MM.1S (cell line): ENCODE data around the gene CTNNBL1.

Experiments used
- DNase-seq: peaks from one replicate; pipeline ENCODE4 v3.0.0-alpha.2; 2015
- H2AFZ ChIP-seq: fragments of 300-600 bp; sonication (generic); 2 replicates; pipeline ENCODE4 v1.6.0; 2016; ENCODE audit warnings: antibody characterized with exemption, low read length
- H3F3A ChIP-seq: fragments of 300-600 bp; sonication (generic); 2 replicates; pipeline ENCODE4 v1.6.1; 2016; ENCODE audit warnings: mild to moderate bottlenecking, antibody characterized with exemption, low read length, moderate library complexity, mixed read lengths; ENCODE audit not compliant: insufficient read depth
- H3K27ac ChIP-seq: fragments of 300-600 bp; sonication (generic); 2 replicates; pipeline ENCODE4 v1.5.1; 2016; ENCODE audit warnings: mild to moderate bottlenecking, low read length
- H3K27me3 ChIP-seq: fragments of 300-600 bp; sonication (generic); replicated peaks from 2 replicates; pipeline ENCODE4 v1.6.0; 2016; ENCODE audit warnings: low read length; ENCODE audit not compliant: insufficient read depth
- H3K36me3 ChIP-seq: fragments of 300-600 bp; sonication (generic); replicated peaks from 2 replicates; pipeline ENCODE4 v1.6.1; 2016; ENCODE audit warnings: mild to moderate bottlenecking, low read length, mixed read lengths; ENCODE audit not compliant: insufficient read depth
- H3K4me1 ChIP-seq: fragments of 300-600 bp; sonication (generic); 2 replicates; pipeline ENCODE4 v1.6.1; 2016; ENCODE audit warnings: low read length, mixed read lengths
- H3K4me2 ChIP-seq: fragments of 300-600 bp; sonication (generic); 2 replicates; pipeline ENCODE4 v1.6.0; 2016; ENCODE audit warnings: low read depth, low read length
- H3K4me3 ChIP-seq: fragments of 300-600 bp; sonication (generic); 2 replicates; pipeline ENCODE4 v1.5.1; 2016; ENCODE audit warnings: low read length, mixed read lengths
- H3K79me2 ChIP-seq: fragments of 300-600 bp; sonication (generic); 2 replicates; pipeline ENCODE4 v1.6.1; 2016; ENCODE audit warnings: mixed run types, low read length, mixed read lengths
- H3K9ac ChIP-seq: fragments of 300-600 bp; sonication (generic); 2 replicates; pipeline ENCODE4 v1.6.1; 2016; ENCODE audit warnings: low read length, mixed read lengths
- H3K9me2 ChIP-seq: fragments of 300-600 bp; sonication (generic); replicated peaks from 2 replicates; pipeline ENCODE4 v1.6.1; 2016; ENCODE audit warnings: mild to moderate bottlenecking, low read length, mixed read lengths; ENCODE audit not compliant: insufficient read depth
- H3K9me3 ChIP-seq: fragments of 300-600 bp; sonication (generic); replicated peaks from 2 replicates; pipeline ENCODE4 v1.6.1; 2016; ENCODE audit warnings: mild to moderate bottlenecking, low read length, mixed read lengths; ENCODE audit not compliant: insufficient read depth
- H4K20me1 ChIP-seq: fragments of 300-600 bp; sonication (generic); 2 replicates; pipeline ENCODE4 v1.6.1; 2016; ENCODE audit warnings: mild to moderate bottlenecking, low read length, moderate library complexity, mixed read lengths; ENCODE audit not compliant: insufficient read depth
- CTCF ChIP-seq: fragments of 300-600 bp; sonication (generic); IDR thresholded peaks from 2 replicates; pipeline ENCODE4 v1.5.1; 2016; ENCODE audit warnings: antibody characterized with exemption, low read length, mixed read lengths
- EZH2 ChIP-seq: fragments of 300-600 bp; sonication (generic); optimal IDR thresholded peaks from 2 replicates; pipeline ENCODE3; 2017; ENCODE audit warnings: low read depth, mild to moderate bottlenecking, antibody characterized with exemption, low read length, mixed read lengths
- EZH2phosphoT487 ChIP-seq: fragments of 300-600 bp; sonication (generic); IDR thresholded peaks from 2 replicates; pipeline ENCODE4 v1.6.1; 2018; ENCODE audit warnings: antibody characterized with exemption, low read length

Gene CTNNBL1

GRCh38 chr20:37882961-37883712 lies 189.3 kb downstream of the CTNNBL1 start:
- H3K9me3 ChIP-seq: no peaks in the 10 kb centered on the region
- H3K9ac ChIP-seq: no peak overlapping the region
- TF ChIP-seq EZH2phosphoT487: no peak
- no peak for TF ChIP-seq CTCF
- TF ChIP-seq EZH2: no peak
- no peaks in the 10 kb centered on the region for H4K20me1 ChIP-seq
- no peaks in the 10 kb centered on the region for H3F3A ChIP-seq
- H3K4me3 ChIP-seq: no peak overlapping the region
- no peaks in the 10 kb centered on the region for H3K36me3 ChIP-seq
- H3K27ac ChIP-seq: no peak overlapping the region
- no peaks in the 10 kb centered on the region for H3K79me2 ChIP-seq
- H3K9me2 ChIP-seq: no peaks in the 10 kb centered on the region
- no peak for DNase-seq
- no peaks in the 10 kb centered on the region for H3K27me3 ChIP-seq
- H3K4me1 ChIP-seq: no peaks in the 10 kb centered on the region
- H3K4me2 ChIP-seq: no peak overlapping the region
- H2AFZ ChIP-seq: no peak overlapping the region

DNA sequence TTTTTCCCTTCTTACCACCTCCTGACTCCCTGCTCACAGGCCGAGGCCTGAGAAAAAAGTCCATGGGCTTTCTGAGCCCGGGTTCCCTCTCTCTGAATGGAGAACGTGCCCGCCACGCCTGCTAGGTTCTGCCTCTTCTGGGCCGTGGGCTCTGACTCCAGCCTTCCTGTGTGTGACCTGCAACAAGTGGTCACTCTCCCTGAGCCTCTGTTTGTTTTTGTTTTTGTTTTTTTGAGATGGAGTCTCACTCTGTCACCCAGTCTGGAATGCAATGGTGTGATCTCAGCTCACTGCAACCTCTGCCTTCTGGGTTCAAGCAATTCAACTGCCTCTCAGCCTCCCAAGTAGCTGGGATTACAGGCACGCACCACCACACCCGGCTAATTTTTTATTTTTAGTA lies 191.2 kb downstream of the CTNNBL1 start:
- DNase-seq: no peak
- no peak overlapping the region for H3K4me2 ChIP-seq
- H3K27me3 ChIP-seq: no peaks in the 10 kb centered on the region
- no peaks in the 10 kb centered on the region for H3K79me2 ChIP-seq
- H3K36me3 ChIP-seq: no peaks in the 10 kb centered on the region
- no peaks in the 10 kb centered on the region for H3F3A ChIP-seq
- H3K4me1 ChIP-seq: no peaks in the 10 kb centered on the region
- H3K9me2 ChIP-seq: no peaks in the 10 kb centered on the region
- no peak overlapping the region for H3K9ac ChIP-seq
- no peak overlapping the region for H3K4me3 ChIP-seq
- TF ChIP-seq EZH2 (no peak), EZH2phosphoT487 (no peak), CTCF (no peak)
- H3K27ac ChIP-seq: no peak overlapping the region
- no peaks in the 10 kb centered on the region for H3K9me3 ChIP-seq
- no peak overlapping the region for H2AFZ ChIP-seq
- no peaks in the 10 kb centered on the region for H4K20me1 ChIP-seq

DNA sequence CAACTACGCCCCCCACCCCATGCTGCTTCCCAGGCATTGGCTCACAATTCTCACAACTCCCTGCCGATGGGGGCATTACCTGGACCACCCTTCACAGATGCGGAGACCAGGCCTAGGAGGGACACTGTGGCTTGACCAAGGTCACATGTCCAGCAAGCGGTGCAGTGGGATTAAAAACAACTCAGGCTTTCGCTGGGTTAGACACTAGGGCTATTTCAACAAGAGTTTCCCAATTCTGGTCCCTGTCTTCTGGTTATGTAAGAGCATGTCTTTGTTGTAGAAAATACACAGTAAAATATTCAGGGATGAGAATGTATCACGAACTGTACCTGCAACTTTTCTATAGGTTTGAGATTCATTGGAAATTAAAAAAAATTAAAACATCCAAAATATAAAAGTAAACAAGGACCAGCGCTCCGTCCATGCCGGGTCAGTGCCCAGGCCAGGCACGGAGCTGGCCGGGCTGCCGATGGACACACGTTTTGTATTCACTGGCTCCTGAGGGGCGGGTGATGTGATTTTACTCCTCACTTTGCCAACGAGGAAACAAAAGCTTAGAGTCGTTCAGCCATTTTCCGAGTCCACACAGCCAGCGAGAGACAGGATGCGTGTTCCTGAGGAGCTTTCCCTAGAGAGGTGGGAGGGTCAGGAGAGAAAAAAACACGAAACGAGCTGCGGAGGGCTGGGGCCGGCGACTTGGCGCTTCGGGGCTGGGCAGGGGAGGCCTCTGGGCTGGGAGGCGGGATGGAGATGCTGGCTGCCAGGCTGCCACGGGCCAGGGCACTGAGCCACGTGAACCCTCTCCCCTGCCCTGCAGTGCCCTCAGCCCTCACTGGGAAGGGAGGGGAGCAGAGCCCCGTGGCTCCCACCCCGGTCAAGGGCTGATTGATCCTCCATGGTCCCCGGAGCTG lies 192.0 kb downstream of the CTNNBL1 start:
- no peak overlapping the region for H3K9ac ChIP-seq
- H3K9me2 ChIP-seq: no peaks in the 10 kb centered on the region
- H3F3A ChIP-seq: no peaks in the 10 kb centered on the region
- no peaks in the 10 kb centered on the region for H4K20me1 ChIP-seq
- H2AFZ ChIP-seq: no peak overlapping the region
- H3K9me3 ChIP-seq: no peaks in the 10 kb centered on the region
- H3K4me1 ChIP-seq: no peaks in the 10 kb centered on the region
- no peak overlapping the region for H3K27ac ChIP-seq
- no peak overlapping the region for H3K4me3 ChIP-seq
- H3K4me2 ChIP-seq: no peak overlapping the region
- DNase-seq: no peak
- no peaks in the 10 kb centered on the region for H3K27me3 ChIP-seq
- TF ChIP-seq EZH2phosphoT487: no peak
- TF ChIP-seq EZH2: no peak
- TF ChIP-seq CTCF: no peak
- no peaks in the 10 kb centered on the region for H3K36me3 ChIP-seq
- H3K79me2 ChIP-seq: no peaks in the 10 kb centered on the region
